GM10248 (cell line): ENCODE results near the gene SPAG16.

Experiments used
- CTCF ChIA-PET: fragments of 300-600 bp; sonication (Branson Sonifier 250); formaldehyde crosslinking; extraction: SDS; loops from one replicate; lab custom pipeline; 2021; ENCODE audit warnings: antibody characterized with exemption; lab: Yijun Ruan, JAX
- POLR2A ChIA-PET: fragments of 350-650 bp; sonication (Branson Sonifier 250); formaldehyde crosslinking; extraction: SDS; loops from one replicate; lab custom pipeline; 2020; ENCODE audit warnings: antibody characterized with exemption; lab: Yijun Ruan, JAX
- DNase-seq: peaks from one replicate; pipeline ENCODE4 v3.0.0; 2012; ENCODE audit errors: extremely low spot score
- TF ChIP-seq, protein P1 (sequence below): IDR thresholded peaks from 2 replicates; pipeline ENCODE4 v1.5.1; 2012; ENCODE audit warnings: mild to moderate bottlenecking, low read depth; ENCODE audit errors: extremely low read depth, missing control alignments, control extremely low read depth

Gene SPAG16

DNA sequence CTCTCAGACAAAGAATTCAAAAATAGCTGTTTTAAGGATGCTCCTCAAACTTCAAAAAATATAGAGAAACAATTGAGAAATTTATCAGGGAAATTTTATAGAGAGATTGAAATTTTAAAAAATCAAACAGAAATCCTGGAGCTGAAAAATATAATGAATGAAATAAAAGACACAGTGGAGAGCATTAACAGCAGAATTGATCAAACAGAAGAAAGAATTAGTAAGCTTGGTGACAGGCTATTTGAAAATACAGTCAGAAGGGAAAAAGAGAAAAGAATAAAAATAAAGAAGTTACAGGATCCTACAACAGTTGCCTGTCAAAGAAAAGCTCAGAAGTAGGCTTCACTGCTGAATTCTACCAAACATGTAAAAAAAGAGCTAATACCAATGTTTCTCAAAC lies 832.8 kb downstream of the SPAG16 start:
- POLR2A ChIA-PET, result no interaction called here
- DNase-seq, result no peak
- TF ChIP-seq, protein P1, sequence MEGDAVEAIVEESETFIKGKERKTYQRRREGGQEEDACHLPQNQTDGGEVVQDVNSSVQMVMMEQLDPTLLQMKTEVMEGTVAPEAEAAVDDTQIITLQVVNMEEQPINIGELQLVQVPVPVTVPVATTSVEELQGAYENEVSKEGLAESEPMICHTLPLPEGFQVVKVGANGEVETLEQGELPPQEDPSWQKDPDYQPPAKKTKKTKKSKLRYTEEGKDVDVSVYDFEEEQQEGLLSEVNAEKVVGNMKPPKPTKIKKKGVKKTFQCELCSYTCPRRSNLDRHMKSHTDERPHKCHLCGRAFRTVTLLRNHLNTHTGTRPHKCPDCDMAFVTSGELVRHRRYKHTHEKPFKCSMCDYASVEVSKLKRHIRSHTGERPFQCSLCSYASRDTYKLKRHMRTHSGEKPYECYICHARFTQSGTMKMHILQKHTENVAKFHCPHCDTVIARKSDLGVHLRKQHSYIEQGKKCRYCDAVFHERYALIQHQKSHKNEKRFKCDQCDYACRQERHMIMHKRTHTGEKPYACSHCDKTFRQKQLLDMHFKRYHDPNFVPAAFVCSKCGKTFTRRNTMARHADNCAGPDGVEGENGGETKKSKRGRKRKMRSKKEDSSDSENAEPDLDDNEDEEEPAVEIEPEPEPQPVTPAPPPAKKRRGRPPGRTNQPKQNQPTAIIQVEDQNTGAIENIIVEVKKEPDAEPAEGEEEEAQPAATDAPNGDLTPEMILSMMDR, result no peak
- CTCF ChIA-PET, result no interaction called here

DNA sequence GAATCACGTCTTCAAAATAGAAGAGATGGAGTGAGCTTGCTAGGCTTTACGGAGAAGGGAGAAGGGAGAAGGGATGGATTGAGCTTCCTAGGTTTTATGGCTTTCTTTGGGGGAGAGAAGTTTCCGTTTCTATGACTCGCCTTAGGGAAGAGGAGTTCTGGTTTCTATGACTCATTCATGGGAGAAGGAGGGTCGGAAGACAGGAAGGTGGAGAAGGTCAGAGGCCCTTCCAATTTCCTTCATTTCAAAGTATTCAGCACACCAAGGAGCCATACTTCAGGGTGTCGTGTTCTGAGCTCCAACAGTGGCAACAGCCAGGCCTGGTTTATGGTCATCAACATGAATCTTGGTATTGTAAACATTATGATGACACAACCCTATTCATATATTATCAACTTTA lies 841.9 kb downstream of the SPAG16 start:
- DNase-seq, result no peak
- ChIA-PET CTCF (interaction anchor here (1.0 kb wide), 1 partner anchor 16 kb away, joined by 3 read pairs; no protein-coding TSS in a partner anchor), POLR2A (no interaction called here)
- TF ChIP-seq, protein P1, result no peak

DNA sequence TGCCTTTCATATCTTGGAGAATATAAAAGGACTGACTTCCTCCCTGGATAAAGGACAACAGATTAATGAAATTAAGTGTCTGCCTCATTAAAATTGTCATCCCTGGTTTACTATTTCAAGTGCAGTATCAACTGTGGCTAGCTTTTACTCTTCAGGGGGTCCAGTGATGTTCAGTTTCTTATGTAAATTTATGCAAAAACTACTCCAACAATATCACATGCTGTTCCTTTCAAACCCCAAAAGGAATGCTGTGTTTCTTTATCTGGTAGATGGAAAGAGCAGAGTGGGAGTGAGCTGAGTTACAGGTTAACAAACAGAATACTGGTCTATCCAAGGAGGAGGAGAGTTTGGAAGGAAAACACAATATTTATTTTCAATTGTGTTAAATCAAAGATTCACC lies 842.9 kb downstream of the SPAG16 start:
- TF ChIP-seq, protein P1, result no peak
- no peak for DNase-seq
- ChIA-PET CTCF (no interaction called here), POLR2A (no interaction called here)

DNA sequence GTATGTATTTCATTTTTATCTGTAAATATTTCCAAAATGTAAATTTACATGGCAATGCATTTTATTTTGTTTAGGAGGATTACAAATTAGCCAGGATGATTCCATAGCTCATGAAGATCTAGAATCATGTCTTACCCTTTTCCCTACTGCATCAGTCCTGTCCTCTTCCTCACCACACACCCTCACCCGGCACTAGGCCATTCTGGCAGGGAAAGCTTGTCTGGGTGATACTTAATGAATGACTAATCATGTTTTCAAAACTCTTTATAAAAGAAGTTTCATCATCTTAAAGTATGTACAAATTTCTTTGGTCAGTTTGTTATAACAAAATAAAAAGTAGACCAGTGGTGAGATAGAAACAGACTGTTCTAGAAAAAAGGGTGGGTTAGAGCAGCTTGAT lies 843.3 kb downstream of the SPAG16 start:
- ChIA-PET POLR2A (no interaction called here), CTCF (no interaction called here)
- no peak for DNase-seq
- TF ChIP-seq, protein P1, result no peak

DNA sequence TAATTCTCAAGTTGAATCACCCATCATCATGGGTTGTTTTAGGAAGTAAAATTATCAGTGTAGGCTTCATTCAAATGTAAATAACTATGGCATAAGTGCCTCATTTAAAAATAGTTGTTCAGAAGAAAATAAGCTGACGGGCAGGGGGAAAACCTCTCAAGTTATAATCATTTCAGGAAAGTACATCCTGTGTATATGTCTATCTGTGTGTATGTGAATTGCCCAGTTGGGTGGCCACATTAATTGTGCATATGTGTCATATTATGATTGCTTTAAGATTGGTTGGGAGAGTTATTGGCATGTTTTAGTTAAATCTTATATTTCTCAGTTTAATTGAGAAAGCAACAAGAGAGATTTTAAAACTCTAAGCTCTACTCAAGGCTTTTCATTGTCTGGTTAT lies 843.8 kb downstream of the SPAG16 start:
- DNase-seq, result no peak
- POLR2A ChIA-PET, result no interaction called here
- CTCF ChIA-PET, result no interaction called here
- TF ChIP-seq, protein P1, result no peak

DNA sequence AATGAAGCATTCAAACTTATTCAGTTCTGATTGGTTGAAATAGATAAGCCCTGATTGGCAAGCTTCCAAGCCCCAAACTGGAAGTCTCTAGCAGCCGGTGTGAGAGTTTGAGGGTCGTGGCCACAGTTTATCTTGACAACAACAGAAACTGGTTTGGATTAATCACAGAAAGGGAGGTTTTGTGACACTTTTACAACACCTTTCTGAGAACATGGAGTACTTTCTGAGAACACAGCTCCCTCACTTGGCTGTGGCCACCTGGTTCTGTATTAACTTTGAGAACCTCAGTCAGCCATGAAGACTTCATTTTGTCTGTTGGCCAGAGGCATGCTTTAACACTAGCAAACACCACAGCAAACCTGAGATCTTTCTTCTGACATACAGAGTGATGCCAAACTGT lies 845.9 kb downstream of the SPAG16 start:
- ChIA-PET CTCF (interaction anchor here (1.0 kb wide), 1 partner anchor 16 kb away, joined by 3 read pairs; no protein-coding TSS in a partner anchor), POLR2A (no interaction called here)
- TF ChIP-seq, protein P1, result no peak
- DNase-seq, result no peak

DNA sequence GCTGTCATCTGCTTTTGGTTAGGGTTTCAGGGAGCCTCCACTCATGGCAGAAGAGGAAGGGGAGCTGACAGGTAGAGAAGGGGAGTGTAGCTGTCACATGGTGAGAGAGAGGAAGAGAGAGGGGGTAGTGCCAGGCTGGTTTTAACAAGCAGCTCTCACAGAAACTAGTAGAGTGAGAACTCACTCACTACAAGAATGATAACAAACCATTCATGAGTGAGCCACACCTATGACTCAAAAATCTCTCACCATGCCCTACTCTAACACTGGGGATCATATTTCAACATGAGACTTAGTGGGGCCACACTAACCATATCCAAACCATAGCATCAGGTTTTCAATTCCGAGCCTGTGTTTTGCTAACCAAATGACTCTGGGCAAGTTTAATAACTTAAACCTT lies 851.7 kb downstream of the SPAG16 start:
- DNase-seq, result no peak
- ChIA-PET POLR2A (no interaction called here), CTCF (no interaction called here)
- TF ChIP-seq, protein P1, result no peak
